SU-DHL-6 (cell line): ENCODE data around the gene TANC1.

Experiments
- H2AFZ ChIP-seq: fragments of 200-600 bp; sonication (generic); 2 replicates; pipeline ENCODE4 v1.6.1; 2014; ENCODE audit warnings: low read depth, mild to moderate bottlenecking, moderate library complexity, mixed read lengths, antibody characterized with exemption, low read length; ENCODE audit not compliant: severe bottlenecking
- H3F3A ChIP-seq: fragments of 200-600 bp; shearing (Covaris generic); 2 replicates; pipeline ENCODE4 v1.6.0; 2016; ENCODE audit warnings: antibody characterized with exemption, mild to moderate bottlenecking; ENCODE audit not compliant: insufficient read depth
- H3K27ac ChIP-seq: fragments of 200-600 bp; sonication (generic); 2 replicates; pipeline ENCODE4 v1.5.1; 2016; ENCODE audit warnings: low read depth, mild to moderate bottlenecking, low read length, moderate library complexity, mixed read lengths
- H3K27me3 ChIP-seq: fragments of 200-600 bp; sonication (generic), shearing (Covaris generic); 2 replicates; pipeline ENCODE4 v1.6.0; 2014; ENCODE audit warnings: mild to moderate bottlenecking, low read length
- H3K36me3 ChIP-seq: fragments of 200-600 bp; sonication (generic); 2 replicates; pipeline ENCODE4 v1.6.1; 2014; ENCODE audit warnings: mild to moderate bottlenecking, low read length, mixed read lengths
- H3K4me2 ChIP-seq: fragments of 300-600, 200-600 bp; shearing (Covaris generic), sonication (generic); 2 replicates; pipeline ENCODE4 v1.6.0; 2014; ENCODE audit warnings: low read length, low read depth, mild to moderate bottlenecking; ENCODE audit not compliant: poor library complexity, severe bottlenecking
- H3K4me3 ChIP-seq: fragments of 200-600 bp; sonication (generic); 2 replicates; pipeline ENCODE4 v1.5.1; 2014; ENCODE audit warnings: antibody characterized with exemption, low read length, mild to moderate bottlenecking, mixed read lengths; ENCODE audit not compliant: insufficient read depth, poor library complexity, severe bottlenecking
- H3K79me2 ChIP-seq: fragments of 200-600 bp; sonication (generic); 2 replicates; pipeline ENCODE4 v1.6.1; 2014; ENCODE audit warnings: mild to moderate bottlenecking, low read length, moderate library complexity; ENCODE audit not compliant: insufficient read depth
- H3K9ac ChIP-seq: fragments of 200-600 bp; sonication (generic); 2 replicates; pipeline ENCODE4 v1.7.0; 2014; ENCODE audit warnings: mild to moderate bottlenecking, low read length
- H3K9me2 ChIP-seq: fragments of 200-600 bp; sonication (generic); replicated peaks from 2 replicates; pipeline ENCODE4 v1.6.1; 2014; ENCODE audit warnings: low read length; ENCODE audit not compliant: insufficient read depth
- H3K9me3 ChIP-seq: fragments of 200-600 bp; sonication (generic); 2 replicates; pipeline ENCODE4 v1.6.1; 2014; ENCODE audit warnings: low read length, mixed read lengths; ENCODE audit not compliant: insufficient read depth
- H4K20me1 ChIP-seq: fragments of 200-600 bp; sonication (generic); 2 replicates; pipeline ENCODE4 v1.6.1; 2014; ENCODE audit warnings: low read depth, mild to moderate bottlenecking, antibody characterized with exemption, low read length, moderate library complexity, mixed read lengths
- CTCF ChIP-seq: fragments of 200-600 bp; sonication (generic); IDR thresholded peaks from one replicate; pipeline ENCODE4 v1.5.1; 2017; ENCODE audit warnings: antibody characterized with exemption, mild to moderate bottlenecking, low read length, moderate library complexity; ENCODE audit not compliant: insufficient read depth, poor library complexity, severe bottlenecking
- EZH2phosphoT487 ChIP-seq: fragments of 200-600 bp; sonication (generic), shearing (Covaris generic); conservative IDR thresholded peaks from 2 replicates; pipeline ENCODE4 v1.6.1; 2018; ENCODE audit warnings: mild to moderate bottlenecking, antibody characterized with exemption, low read length, moderate library complexity, mixed read lengths

Gene TANC1

GRCh38 chr2:159272156-159272555 lies 303.7 kb downstream of the TANC1 start:
- H3K9ac ChIP-seq, result no peak overlapping the region

GRCh38 chr2:159275111-159275510 lies 306.7 kb downstream of the TANC1 start:
- Histone ChIP-seq H2AFZ (no peak overlapping the region), H3K27me3 (no peaks in the 10 kb centered on the region), H3K4me3 (no peak overlapping the region), H4K20me1 (no peaks in the 10 kb centered on the region), H3K4me2 (no peak overlapping the region), H3K79me2 (no peaks in the 10 kb centered on the region), H3F3A (no peaks in the 10 kb centered on the region), H3K27ac (no peak overlapping the region), H3K36me3 (0 out of 2 replicates have a peak, but pooled peaks cover 5% of the 10 kb centered on the region), H3K9ac (no peak overlapping the region), H3K9me3 (no peaks in the 10 kb centered on the region), H3K9me2 (no peaks in the 10 kb centered on the region)
- TF ChIP-seq EZH2phosphoT487 (no peak), CTCF (no peak)

More at GRCh38 chr2:159272156-159272555, 303.7 kb downstream of the TANC1 start:
- Histone ChIP-seq H2AFZ (no peak overlapping the region), H3K27me3 (no peaks in the 10 kb centered on the region), H3F3A (no peaks in the 10 kb centered on the region), H3K36me3 (0 out of 2 replicates have a peak, but pooled peaks cover 5% of the 10 kb centered on the region), H4K20me1 (no peaks in the 10 kb centered on the region), H3K4me3 (no peak overlapping the region), H3K27ac (no peak overlapping the region), H3K4me2 (no peak overlapping the region), H3K9me3 (no peaks in the 10 kb centered on the region), H3K9me2 (no peaks in the 10 kb centered on the region), H3K79me2 (no peaks in the 10 kb centered on the region)
- TF ChIP-seq CTCF (no peak), EZH2phosphoT487 (no peak)

- Histone ChIP-seq H4K20me1 (no peaks in the 10 kb centered on the region), H3K4me2 (no peak overlapping the region), H3F3A (peaks cover 3% of the 10 kb centered on the region; the same call in 1 of the 2 replicates), H3K27me3 (no peaks in the 10 kb centered on the region), H3K9ac (no peak overlapping the region), H3K9me2 (no peaks in the 10 kb centered on the region), H3K36me3 (peaks cover 3% of the 10 kb centered on the region; the same call in 1 of the 2 replicates), H3K27ac (no peak overlapping the region), H3K9me3 (no peaks in the 10 kb centered on the region), H3K79me2 (0 out of 2 replicates have a peak, but pooled peaks cover 4% of the 10 kb centered on the region), H2AFZ (no peak overlapping the region), H3K4me3 (no peak overlapping the region)
- TF ChIP-seq EZH2phosphoT487 (no peak), CTCF (no peak)
Measured at GRCh38 chr2:159279700-159280099, 311.3 kb downstream of the TANC1 start.
